SK-N-SH treated with all-trans-retinoic acid at 6 μM for 48 hours (cell line): ENCODE results near the gene CDC42BPB.

Experiments used
- ATAC-seq: fragments of 200-7000 bp; cut with Tn5 transposase; 3 replicates; pipeline ENCODE4 v1.9.1; 2020; ENCODE audit warnings: mild to moderate bottlenecking, moderate library complexity
- ARNTL ChIP-seq: fragments of 450-650 bp; formaldehyde crosslinking; IDR thresholded peaks from 2 replicates; pipeline ENCODE4 v1.5.0; 2020; ENCODE audit warnings: low read depth, mild to moderate bottlenecking, moderate library complexity, borderline replicate concordance
- BACH2 ChIP-seq: fragments of 250-450 bp; sonication (Bioruptor Pico); IDR thresholded peaks from 2 replicates; pipeline ENCODE4 v1.9.0; 2021; ENCODE audit warnings: mild to moderate bottlenecking, borderline replicate concordance
- CSDC2 ChIP-seq: fragments of 250-450 bp; sonication (Bioruptor Pico); IDR thresholded peaks from 2 replicates; pipeline ENCODE4 v1.5.0; 2020; ENCODE audit warnings: mild to moderate bottlenecking, moderate library complexity
- CSRNP3 ChIP-seq: fragments of 250-450 bp; sonication (Bioruptor Pico); IDR thresholded peaks from 2 replicates; pipeline ENCODE4 v1.5.1; 2021; ENCODE audit warnings: mild to moderate bottlenecking, moderate library complexity
- GLIS3 ChIP-seq: fragments of 250-450 bp; sonication (Bioruptor Pico); IDR thresholded peaks from 2 replicates; pipeline ENCODE4 v1.5.0; 2020; ENCODE audit warnings: mild to moderate bottlenecking, moderate library complexity
- ISL1 ChIP-seq: fragments of 250-450 bp; sonication (Bioruptor Pico); IDR thresholded peaks from 2 replicates; pipeline ENCODE4 v2.1.2; 2022; ENCODE audit warnings: mild to moderate bottlenecking, moderate library complexity
- OSR1 ChIP-seq: fragments of 250-450 bp; sonication (Bioruptor Pico); IDR thresholded peaks from 2 replicates; pipeline ENCODE4 v1.8.0; 2022; ENCODE audit warnings: moderate library complexity, mild to moderate bottlenecking, inconsistent platforms
- POU6F1 ChIP-seq: fragments of 250-450 bp; sonication (Bioruptor Pico); IDR thresholded peaks from 2 replicates; pipeline ENCODE4 v1.8.0; 2021; ENCODE audit warnings: low read depth, mild to moderate bottlenecking, moderate library complexity, borderline replicate concordance
- RARB ChIP-seq: fragments of 250-450 bp; sonication (Bioruptor Pico); IDR thresholded peaks from 2 replicates; pipeline ENCODE4 v1.8.0; 2021; ENCODE audit warnings: mild to moderate bottlenecking, moderate library complexity
- SNAI2 ChIP-seq: fragments of 250-450 bp; sonication (Bioruptor Pico); IDR thresholded peaks from 2 replicates; pipeline ENCODE4 v1.5.0; 2020; ENCODE audit warnings: mild to moderate bottlenecking, moderate library complexity
- TCF4 ChIP-seq: fragments of 250-450 bp; sonication (Bioruptor Pico); IDR thresholded peaks from 2 replicates; pipeline ENCODE4 v1.8.0; 2021; ENCODE audit warnings: mild to moderate bottlenecking, moderate library complexity, borderline replicate concordance
- TOX ChIP-seq: fragments of 250-450 bp; sonication (Bioruptor Pico); IDR thresholded peaks from 2 replicates; pipeline ENCODE4 v1.8.0; 2021; ENCODE audit warnings: mild to moderate bottlenecking, moderate library complexity, borderline replicate concordance
- TSHZ2 ChIP-seq: fragments of 250-450 bp; sonication (Bioruptor Pico); IDR thresholded peaks from 2 replicates; pipeline ENCODE4 v1.5.0; 2020; ENCODE audit warnings: mild to moderate bottlenecking, moderate library complexity
- ZC3H10 ChIP-seq: fragments of 250-450 bp; sonication (Bioruptor Pico); IDR thresholded peaks from 2 replicates; pipeline ENCODE4 v1.5.1; 2021; ENCODE audit warnings: mild to moderate bottlenecking, moderate library complexity
- ZFP3 ChIP-seq: fragments of 250-450 bp; sonication (Bioruptor Pico); IDR thresholded peaks from 2 replicates; pipeline ENCODE4 v1.5.0; 2020; ENCODE audit warnings: mild to moderate bottlenecking, moderate library complexity
- ZFP30 ChIP-seq: fragments of 450-650 bp; formaldehyde crosslinking; IDR thresholded peaks from 2 replicates; pipeline ENCODE4 v1.5.0; 2022; ENCODE audit warnings: mild to moderate bottlenecking, moderate library complexity
- ZNF565 ChIP-seq: fragments of 450-650 bp; formaldehyde crosslinking; conservative IDR thresholded peaks from 2 replicates; pipeline ENCODE4 v1.5.0; 2020; ENCODE audit warnings: low read depth, mild to moderate bottlenecking, moderate library complexity
- ZNF70 ChIP-seq: fragments of 450-650 bp; formaldehyde crosslinking; IDR thresholded peaks from 2 replicates; pipeline ENCODE4 v1.5.0; 2020; ENCODE audit warnings: mild to moderate bottlenecking, moderate library complexity
- ZNF8 ChIP-seq: fragments of 450-650 bp; formaldehyde crosslinking; IDR thresholded peaks from 2 replicates; pipeline ENCODE4 v1.5.0; 2020; ENCODE audit warnings: mild to moderate bottlenecking, moderate library complexity
- TF ChIP-seq, protein P1 (sequence below): fragments of 250-450 bp; sonication (Bioruptor Pico); IDR thresholded peaks from 2 replicates; pipeline ENCODE4 v1.8.0; 2020; ENCODE audit warnings: mild to moderate bottlenecking, moderate library complexity, borderline replicate concordance

The CDC42BPB gene

DNA sequence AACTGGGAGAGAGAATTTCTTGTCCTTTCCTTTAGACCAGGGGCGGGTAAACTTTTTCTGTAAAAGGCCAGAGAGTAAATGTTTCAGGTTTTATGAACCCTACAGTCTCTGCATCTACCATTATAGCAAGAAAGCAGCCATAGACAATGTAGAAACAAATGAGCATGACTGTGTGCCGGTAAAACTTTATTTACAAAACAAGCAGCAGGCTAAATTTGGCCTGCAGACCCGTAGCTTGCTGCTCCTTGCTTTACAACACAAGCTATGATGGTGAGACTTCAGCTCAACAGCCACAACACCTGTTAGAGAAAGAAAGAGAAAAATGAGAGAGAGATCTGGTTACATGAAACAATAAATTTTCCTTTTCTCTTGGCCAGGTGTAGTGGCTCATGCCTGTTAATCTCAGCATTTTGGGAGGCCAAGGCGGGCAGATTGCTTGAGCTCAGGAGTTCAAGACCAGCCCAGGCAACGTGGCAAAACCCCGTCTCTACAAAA is 4.2 kb upstream of the CDC42BPB start:
- no peak for ATAC-seq
- TF ChIP-seq CSDC2 (no peak), ZNF70 (CRISPR knock-in tag) (no peak), OSR1 (CRISPR knock-in tag) (no peak), SNAI2 (CRISPR knock-in tag) (no peak), ZFP30 (CRISPR knock-in tag) (no peak), TOX (CRISPR knock-in tag) (no peak), TSHZ2 (CRISPR knock-in tag) (no peak), ARNTL (CRISPR knock-in tag) (no peak), ZNF8 (CRISPR knock-in tag) (no peak), ZNF565 (CRISPR knock-in tag) (no peak), BACH2 (CRISPR knock-in tag) (no peak), TCF4 (CRISPR knock-in tag) (no peak), CSRNP3 (CRISPR knock-in tag) (no peak), GLIS3 (no peak), RARB (CRISPR knock-in tag) (no peak), ZFP3 (CRISPR knock-in tag) (no peak), POU6F1 (CRISPR knock-in tag) (no peak), ZC3H10 (CRISPR knock-in tag) (no peak), ISL1 (CRISPR knock-in tag) (no peak)
- TF ChIP-seq, protein P1, sequence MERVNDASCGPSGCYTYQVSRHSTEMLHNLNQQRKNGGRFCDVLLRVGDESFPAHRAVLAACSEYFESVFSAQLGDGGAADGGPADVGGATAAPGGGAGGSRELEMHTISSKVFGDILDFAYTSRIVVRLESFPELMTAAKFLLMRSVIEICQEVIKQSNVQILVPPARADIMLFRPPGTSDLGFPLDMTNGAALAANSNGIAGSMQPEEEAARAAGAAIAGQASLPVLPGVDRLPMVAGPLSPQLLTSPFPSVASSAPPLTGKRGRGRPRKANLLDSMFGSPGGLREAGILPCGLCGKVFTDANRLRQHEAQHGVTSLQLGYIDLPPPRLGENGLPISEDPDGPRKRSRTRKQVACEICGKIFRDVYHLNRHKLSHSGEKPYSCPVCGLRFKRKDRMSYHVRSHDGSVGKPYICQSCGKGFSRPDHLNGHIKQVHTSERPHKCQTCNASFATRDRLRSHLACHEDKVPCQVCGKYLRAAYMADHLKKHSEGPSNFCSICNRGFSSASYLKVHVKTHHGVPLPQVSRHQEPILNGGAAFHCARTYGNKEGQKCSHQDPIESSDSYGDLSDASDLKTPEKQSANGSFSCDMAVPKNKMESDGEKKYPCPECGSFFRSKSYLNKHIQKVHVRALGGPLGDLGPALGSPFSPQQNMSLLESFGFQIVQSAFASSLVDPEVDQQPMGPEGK (CRISPR knock-in tag), result no peak

GRCh38 chr14:103059556-103059955 is 2.2 kb upstream of the CDC42BPB start:
- ATAC-seq, result no peak

More at GRCh38 chr14:103059556-103059955, 2.2 kb upstream of the CDC42BPB start:
- TF ChIP-seq, protein P1 (CRISPR knock-in tag), result no peak
- TF ChIP-seq TOX (CRISPR knock-in tag) (no peak), GLIS3 (no peak), ZFP30 (CRISPR knock-in tag) (no peak)
